ENCODE data around the gene MYL12B.

Gene MYL12B

GRCh38 chr18:3256693-3257626 is 5.0 kb upstream of the MYL12B start:
- ChIA-PET CTCF (interaction anchor here (1.2 to 4.3 kb wide), 6 partner anchors 11 to 329 kb away, joined by 3 to 16 read pairs (median 4); partner anchors contain the start of gene MYL12A), POLR2A (interaction anchor here (1.2 kb wide), 1 partner anchor 9 kb away, joined by 3 read pairs; the partner anchor contains the start of gene MYL12A)
- no peak for TF ChIP-seq CTCF (IDR thresholded peaks at IDR 0.05; ENCODE audit: control extremely low read depth, extremely low read depth, low read depth, missing control alignments)
- DNase-seq (ENCODE audit: extremely low spot score): no peak

DNA sequence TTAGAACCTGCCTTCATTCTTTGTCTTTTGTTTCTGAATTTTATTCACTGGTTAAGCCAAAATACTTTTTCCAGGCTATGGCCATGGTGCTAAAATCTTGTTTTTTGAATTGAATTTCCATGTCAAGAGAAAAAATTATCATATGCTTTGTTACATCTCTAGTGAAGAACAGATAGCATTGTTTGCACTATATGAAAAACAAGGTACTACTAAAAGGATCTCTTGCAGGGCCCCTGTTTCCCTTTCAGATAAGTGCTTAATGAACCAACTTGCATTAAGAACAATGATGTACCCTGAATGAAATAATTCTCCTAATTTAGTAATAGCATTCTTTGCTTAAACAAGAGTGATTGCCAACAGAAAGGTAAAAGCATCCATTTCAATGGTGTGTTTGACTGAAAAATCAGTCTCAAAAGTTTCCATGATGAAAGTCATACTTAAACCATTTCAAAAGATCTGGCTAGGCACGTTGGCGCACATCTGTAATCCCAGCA is 4.3 kb upstream of the MYL12B start:
- no peak for DNase-seq (ENCODE audit: extremely low spot score)

DNA sequence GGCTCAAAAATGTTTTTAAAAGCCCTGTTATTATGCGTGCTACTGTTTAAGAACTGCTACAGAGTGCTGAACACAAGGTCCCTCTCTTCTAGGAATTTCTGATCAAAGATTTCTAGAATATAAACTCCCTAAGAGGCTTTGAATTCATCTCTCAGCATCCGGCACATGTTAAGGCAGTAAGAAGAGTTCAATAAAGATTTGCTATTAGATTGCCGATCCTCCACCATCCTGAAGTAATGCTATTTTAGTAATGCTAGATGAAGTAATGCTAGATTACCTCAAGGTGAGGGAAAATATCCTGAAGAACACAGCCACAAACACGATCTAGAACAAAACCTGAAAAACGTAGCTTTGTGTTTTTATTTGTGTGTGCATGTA is 949 bp upstream of the MYL12B start:
- ChIA-PET POLR2A (no interaction called here), CTCF (interaction anchor here (0.7 to 1.6 kb wide), 6 partner anchors 8 to 406 kb away, joined by 3 to 4 read pairs (median 4); no protein-coding TSS in a partner anchor)
- DNase-seq (ENCODE audit: extremely low spot score): no peak
- TF ChIP-seq CTCF (IDR thresholded peaks at IDR 0.05; ENCODE audit: control extremely low read depth, extremely low read depth, low read depth, missing control alignments): no peak

More for the DNA sequence above, 4.3 kb upstream of the MYL12B start:
- POLR2A ChIA-PET: no interaction called here
- no peak for TF ChIP-seq CTCF (IDR thresholded peaks at IDR 0.05; ENCODE audit: control extremely low read depth, extremely low read depth, low read depth, missing control alignments)
- CTCF ChIA-PET: interaction anchor here (4.3 kb wide), 1 partner anchor 11 kb away, joined by 16 read pairs; the partner anchor contains the start of gene MYL12A

GRCh38 chr18:3262234-3263131 is 550 bp downstream of the MYL12B start:
- DNase-seq (ENCODE audit: extremely low spot score): no peak
- ChIA-PET CTCF (interaction anchor here (1.0 to 2.5 kb wide), 6 partner anchors 11 to 404 kb away, joined by 3 to 9 read pairs (median 4); no protein-coding TSS in a partner anchor), POLR2A (no interaction called here)
- no peak for TF ChIP-seq CTCF (IDR thresholded peaks at IDR 0.05; ENCODE audit: control extremely low read depth, extremely low read depth, low read depth, missing control alignments)

DNA sequence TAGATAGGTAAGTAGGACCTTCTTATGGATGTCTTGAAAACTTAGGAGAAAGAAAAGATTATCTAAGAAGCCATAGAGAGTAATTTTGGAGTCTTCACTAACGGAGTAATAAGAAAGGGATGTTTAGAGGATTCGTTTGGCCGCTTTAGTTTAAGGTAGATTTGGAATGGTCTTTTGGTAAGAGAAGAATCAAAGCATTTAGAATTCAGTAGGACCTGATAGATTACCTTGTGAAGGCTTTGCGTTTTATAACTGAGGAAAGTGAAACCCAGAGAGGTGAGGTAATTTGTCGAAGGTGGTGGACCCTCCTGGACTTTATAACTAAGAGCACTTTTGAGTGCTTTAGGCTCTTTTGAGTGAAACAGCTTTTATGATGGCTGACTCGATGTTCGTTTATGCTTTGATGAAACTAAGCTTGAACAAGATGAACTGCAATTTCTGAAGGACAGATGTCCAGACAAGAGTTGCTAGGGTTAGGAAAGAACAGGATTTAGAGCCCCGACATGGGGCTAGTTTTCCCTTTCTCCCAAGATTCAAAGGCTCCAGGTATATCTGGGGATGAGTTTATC is 1.3 kb downstream of the MYL12B start:
- no peak for DNase-seq (ENCODE audit: extremely low spot score)
- no peak for TF ChIP-seq CTCF (IDR thresholded peaks at IDR 0.05; ENCODE audit: control extremely low read depth, extremely low read depth, low read depth, missing control alignments)
- ChIA-PET POLR2A (no interaction called here), CTCF (interaction anchor here (0.8 to 2.5 kb wide), 8 partner anchors 12 to 403 kb away, joined by 3 to 9 read pairs (median 4); no protein-coding TSS in a partner anchor)
